B cell (primary cell): Measurements from ENCODE around the gene ADAP1. TPM values are rescaled to one million over a fixed set of nuclear protein-coding genes. Genes with fewer than 3 reads are reported as not detected.

Source experiments
- ATAC-seq: fragments of 200-7000 bp; cut with Tn5 transposase; one replicate; pipeline ENCODE4 v1.10.0; 2021; ENCODE audit warnings: low read depth, mild to moderate bottlenecking, moderate number of reproducible peaks, moderate library complexity
- CTCF ChIA-PET: fragments of 350-600 bp; sonication (Branson Sonifier 250); formaldehyde crosslinking; loops from one replicate; lab custom pipeline; 2021; ENCODE audit warnings: antibody characterized with exemption, inconsistent platforms; lab: Charles Lee
- POLR2A ChIA-PET: fragments of 350-600 bp; sonication (Branson Sonifier 250); formaldehyde crosslinking; loops from one replicate; lab custom pipeline; 2021; ENCODE audit warnings: antibody characterized with exemption; lab: Charles Lee
- DNase-seq: peaks from one replicate; pipeline ENCODE4 v3.0.0; 2013
- H2AFZ ChIP-seq: 2 replicates; pipeline ENCODE4 v1.6.1; 2012; ENCODE audit warnings: mild to moderate bottlenecking, low read depth, low read length; ENCODE audit not compliant: insufficient read depth, poor library complexity, severe bottlenecking
- H3K27ac ChIP-seq, 2 donors: 1 replicate in 1 of 2; 2 replicates in 1 of 2; pipeline ENCODE4 v1.5.1; 2012 to 2013; ENCODE audit warnings: low read length in 2 of 2, mild to moderate bottlenecking in 2 of 2, moderate library complexity in 1 of 2
- H3K27me3 ChIP-seq, 4 experiments: fragments of 200-600 bp in 1 of 4; sonication (generic) in 1 of 4; replicated peaks in 1 of 4; 1 replicate in 2 of 4; 2 replicates in 2 of 4; pipeline versions ENCODE4 v1.6.1 to v1.7.0; 2013 to 2016; ENCODE audit warnings: low read length in 3 of 4, mild to moderate bottlenecking in 2 of 4, mixed read lengths in 1 of 4, moderate library complexity in 1 of 4; ENCODE audit not compliant: insufficient read depth in 4 of 4, control insufficient read depth in 3 of 4; ENCODE audit errors: control extremely low read depth in 1 of 4
- H3K36me3 ChIP-seq, 2 experiments: replicated peaks in 1 of 2; 1 replicate in 1 of 2; 2 replicates in 1 of 2; pipeline versions ENCODE4 v1.6.1 to v1.7.1; 2013; ENCODE audit warnings: low read length in 1 of 2; ENCODE audit not compliant: insufficient read depth in 2 of 2, control insufficient read depth in 1 of 2; ENCODE audit errors: control extremely low read depth in 1 of 2, extremely low read depth in 1 of 2
- H3K4me1 ChIP-seq, 2 donors: fragments of 200-600 bp in 1 of 2; sonication (generic) in 1 of 2; 1 replicate in 1 of 2; 2 replicates in 1 of 2; pipeline versions ENCODE4 v1.5.1 to v1.6.1; 2013 to 2017; ENCODE audit warnings: low read length in 2 of 2; ENCODE audit not compliant: control insufficient read depth in 2 of 2, insufficient read depth in 2 of 2
- H3K4me2 ChIP-seq: replicated peaks from 2 replicates; pipeline ENCODE3; 2012; ENCODE audit warnings: mild to moderate bottlenecking, low read depth, low read length; ENCODE audit not compliant: poor library complexity, severe bottlenecking
- H3K4me3 ChIP-seq, 5 experiments: fragments of 200-600 bp in 1 of 5; sonication (generic) in 1 of 5; 1 replicate in 3 of 5; 2 replicates in 2 of 5; pipeline versions ENCODE4 v1.5.1 to v1.7.0; 2011 to 2016; ENCODE audit warnings: low read length in 4 of 5, mild to moderate bottlenecking in 4 of 5, low read depth in 2 of 5, control low read depth in 1 of 5, moderate library complexity in 1 of 5; ENCODE audit not compliant: insufficient read depth in 1 of 5; ENCODE audit errors: control extremely low read depth in 1 of 5, extremely low read depth in 1 of 5
- H3K79me2 ChIP-seq: fragments of 200-600 bp; sonication (generic); one replicate; pipeline ENCODE4 v1.6.0; 2016; ENCODE audit warnings: low read length; ENCODE audit not compliant: control insufficient read depth, insufficient read depth
- H3K9ac ChIP-seq: fragments of 200-600 bp; sonication (generic); 2 replicates; pipeline ENCODE4 v1.6.1; 2017; ENCODE audit warnings: mild to moderate bottlenecking, low read length, moderate library complexity
- H3K9me3 ChIP-seq, 3 donors: one replicate each; pipeline versions ENCODE4 v1.6.1 to v1.7.1; 2013; ENCODE audit warnings: low read length in 2 of 3; ENCODE audit not compliant: control insufficient read depth in 2 of 3, insufficient read depth in 1 of 3; ENCODE audit errors: control extremely low read depth in 1 of 3
- H4K20me1 ChIP-seq: 2 replicates; pipeline ENCODE4 v1.6.0; 2012; ENCODE audit warnings: mild to moderate bottlenecking, low read length; ENCODE audit not compliant: insufficient read depth, control insufficient read depth, poor library complexity, severe bottlenecking
- H3K27ac Mint-ChIP-seq: one replicate; pipeline ENCODE4 v1.8.0; 2021; ENCODE audit warnings: mixed read lengths
- H3K27me3 Mint-ChIP-seq: one replicate; pipeline ENCODE4 v1.8.0; 2021; ENCODE audit warnings: mixed read lengths
- H3K4me1 Mint-ChIP-seq: one replicate; pipeline ENCODE4 v1.8.0; 2021; ENCODE audit warnings: mixed read lengths
- H3K4me3 Mint-ChIP-seq: one replicate; pipeline ENCODE4 v1.8.0; 2021; ENCODE audit warnings: mixed read lengths
- H3K9me3 Mint-ChIP-seq: one replicate; pipeline ENCODE4 v1.8.0; 2022; ENCODE audit warnings: mixed read lengths; ENCODE audit not compliant: insufficient read depth
- EZH2 ChIP-seq: IDR thresholded peaks from 2 replicates; pipeline ENCODE4 v1.6.1; 2012; ENCODE audit warnings: borderline replicate concordance, low read depth, mild to moderate bottlenecking, moderate library complexity, low read length; ENCODE audit not compliant: insufficient read depth, poor library complexity, severe bottlenecking
- WGBS: methylation state at CpG from one replicate; pipeline ENCODE4 v1.1.5; 2013; ENCODE audit warnings: missing lambda C conversion rate; ENCODE audit not compliant: insufficient coverage; 5-methylcytosine and 5-hydroxymethylcytosine counted together
- intact Hi-C: fragments of 100-400 bp; cut with micrococcal nuclease; formaldehyde crosslinking; loops from one replicate; pipeline ENCODE4 v1.10.0; 2022
- polyA plus RNA-seq: library from polyadenylated mRNA; depleted of rRNA; stranded (reverse); fragments of >200 nt; gene quantifications from 2 replicates; pipeline ENCODE4 v1.2.3, GENCODE V29; 2012
- total RNA-seq, 2 donors: library from RNA; stranded (reverse); fragments of 120-200 nt in 1 of 2; gene quantifications; 1 replicate in 1 of 2; 2 replicates in 1 of 2; pipeline versions ENCODE4 v1.2.3 to v1.2.4, GENCODE V29; 2013 to 2022
- TF ChIP-seq, protein P1 (sequence below): fragments of 200-600 bp; IDR thresholded peaks from one replicate; pipeline ENCODE4 v1.8.0; 2022; ENCODE audit warnings: antibody characterized with exemption, mild to moderate bottlenecking

The ADAP1 gene
- total and polyA plus RNA-seq, 2 donors (not counting 1 experiment from before 2014, with no cell fraction given) = 10.8 to 12.9 TPM

DNA sequence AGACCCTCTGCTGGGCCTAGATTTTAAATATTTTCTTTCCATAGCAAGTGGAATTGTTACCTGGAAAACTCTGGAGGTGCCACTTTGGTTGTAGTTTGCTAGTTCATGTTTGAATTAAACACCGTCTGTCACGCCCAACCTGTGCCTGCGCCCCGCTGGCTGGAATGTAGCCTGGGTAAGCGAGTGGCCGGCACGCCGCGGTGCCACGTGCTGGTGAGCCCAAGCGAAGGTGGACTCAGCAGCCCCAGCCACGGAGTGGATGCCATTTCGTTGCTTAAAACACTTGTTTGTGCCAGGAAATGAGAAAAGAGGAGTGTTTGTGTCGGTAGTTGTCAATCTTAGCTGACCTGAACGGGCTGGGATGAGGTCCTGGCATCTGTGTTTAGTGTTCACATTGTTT, 75.4 kb downstream of the ADAP1 start:
- H3K4me3 Mint-ChIP-seq = peak overlapping the region; percentile 67
- H2AFZ ChIP-seq = no peak overlapping the region
- peaks cover 12 to 24% of the 10 kb centered on the region in 2 donors for H3K4me1 ChIP-seq
- peaks cover 37% of the 10 kb centered on the region for H3K4me1 Mint-ChIP-seq
- no peak overlapping the region for H3K4me2 ChIP-seq
- peaks cover 63% of the 10 kb centered on the region for H4K20me1 ChIP-seq
- H3K27ac ChIP-seq = no peak overlapping the region
- no peak for ATAC-seq
- no peak for DNase-seq
- H3K9me3 ChIP-seq = peaks cover 0 to 15% (median 0%) of the 10 kb centered on the region in 3 donors
- peaks cover 71% of the 10 kb centered on the region for H3K79me2 ChIP-seq
- H3K9ac ChIP-seq = no peak overlapping the region
- ChIA-PET CTCF (interaction anchor here (0.6 to 1.1 kb wide), 3 partner anchors 92 to 298 kb away, joined by 3 read pairs; partner anchors contain the start of gene COX19), POLR2A (no interaction called here)
- no peaks in the 10 kb centered on the region for H3K27me3 ChIP-seq
- intact Hi-C loops = loop anchor here (5.0 kb wide), 1 partner anchor 263 kb away; no protein-coding TSS in a partner anchor
- no peaks in the 10 kb centered on the region for H3K27me3 Mint-ChIP-seq
- no peaks in the 10 kb centered on the region for H3K9me3 Mint-ChIP-seq
- WGBS = 98% methylated on average over 15 of the region's 15 CpGs
- no peak overlapping the region for H3K4me3 ChIP-seq
- TF ChIP-seq, protein P1, sequence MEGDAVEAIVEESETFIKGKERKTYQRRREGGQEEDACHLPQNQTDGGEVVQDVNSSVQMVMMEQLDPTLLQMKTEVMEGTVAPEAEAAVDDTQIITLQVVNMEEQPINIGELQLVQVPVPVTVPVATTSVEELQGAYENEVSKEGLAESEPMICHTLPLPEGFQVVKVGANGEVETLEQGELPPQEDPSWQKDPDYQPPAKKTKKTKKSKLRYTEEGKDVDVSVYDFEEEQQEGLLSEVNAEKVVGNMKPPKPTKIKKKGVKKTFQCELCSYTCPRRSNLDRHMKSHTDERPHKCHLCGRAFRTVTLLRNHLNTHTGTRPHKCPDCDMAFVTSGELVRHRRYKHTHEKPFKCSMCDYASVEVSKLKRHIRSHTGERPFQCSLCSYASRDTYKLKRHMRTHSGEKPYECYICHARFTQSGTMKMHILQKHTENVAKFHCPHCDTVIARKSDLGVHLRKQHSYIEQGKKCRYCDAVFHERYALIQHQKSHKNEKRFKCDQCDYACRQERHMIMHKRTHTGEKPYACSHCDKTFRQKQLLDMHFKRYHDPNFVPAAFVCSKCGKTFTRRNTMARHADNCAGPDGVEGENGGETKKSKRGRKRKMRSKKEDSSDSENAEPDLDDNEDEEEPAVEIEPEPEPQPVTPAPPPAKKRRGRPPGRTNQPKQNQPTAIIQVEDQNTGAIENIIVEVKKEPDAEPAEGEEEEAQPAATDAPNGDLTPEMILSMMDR = no peak
- H3K27ac Mint-ChIP-seq = peak overlapping the region; percentile 73
- H3K36me3 ChIP-seq = peaks cover 1 to 9% of the 10 kb centered on the region in 2 experiments

DNA sequence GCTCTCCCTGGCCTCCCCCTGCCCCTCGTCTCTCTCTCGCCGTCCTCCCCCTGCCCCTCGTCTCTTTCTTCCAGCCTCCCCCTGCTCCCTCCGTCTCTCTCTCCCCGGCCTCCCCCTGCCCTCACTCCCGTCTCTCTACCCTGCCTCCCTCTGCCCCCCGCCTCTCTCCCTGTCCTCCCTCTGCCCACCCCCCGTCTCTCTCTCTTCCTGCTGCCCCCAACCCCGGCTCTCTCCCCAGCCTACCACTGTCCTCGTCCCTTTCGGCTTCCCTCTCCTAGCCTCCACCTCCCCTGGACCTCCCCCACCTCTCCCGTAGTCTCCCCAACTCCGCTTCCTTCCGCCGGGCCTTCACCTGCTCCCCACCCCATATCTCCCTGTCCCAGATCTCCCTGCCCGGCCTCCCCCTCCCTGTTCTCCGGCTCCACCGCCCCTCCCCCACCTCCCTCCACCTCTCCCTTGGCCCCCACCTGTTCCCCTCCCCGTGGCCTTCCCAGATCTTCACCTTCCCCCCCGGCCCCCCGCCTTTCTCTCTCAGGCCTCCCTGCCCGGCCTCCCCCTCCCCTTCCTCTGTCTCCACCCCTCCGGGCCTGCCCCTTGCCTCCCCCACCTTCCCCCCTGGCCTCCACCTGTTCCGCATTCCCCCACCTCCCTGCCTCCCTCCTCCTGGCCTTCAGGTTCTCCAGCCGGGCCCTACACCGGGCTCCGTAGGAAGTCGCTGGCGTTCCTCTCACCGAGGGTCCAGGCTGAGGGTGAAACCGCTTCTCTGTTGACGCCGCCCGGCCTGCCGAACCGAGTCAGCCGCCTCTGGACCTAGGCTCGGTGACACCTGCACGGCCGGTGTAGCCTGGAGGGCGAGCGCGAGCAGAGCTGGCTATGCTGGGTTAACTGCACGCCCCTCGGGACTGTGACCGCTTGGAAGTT, 76.9 kb downstream of the ADAP1 start:
- WGBS = 25% methylated on average over 33 of the region's 47 CpGs
- Histone ChIP-seq H4K20me1 (peaks cover 47% of the 10 kb centered on the region), H3K9ac (peak overlapping the region; percentile 90), H2AFZ (peak overlapping the region; percentile 86), H3K27ac (peak overlapping the region; percentile 80 to 93), H3K4me2 (peak overlapping the region; percentile 98), H3K4me1 (peaks cover 21 to 35% of the 10 kb centered on the region in 2 donors), H3K27me3 (no peaks in the 10 kb centered on the region), H3K79me2 (peaks cover 56% of the 10 kb centered on the region), H3K36me3 (peaks cover 1 to 13% of the 10 kb centered on the region in 2 experiments), H3K4me3 (peak overlapping the region in 4 of 5 experiments; percentile 71 to 97 (median 88)), H3K9me3 (peaks cover 0 to 11% (median 0%) of the 10 kb centered on the region in 3 donors)
- DNase-seq = peak; percentile 32
- intact Hi-C loops = loop anchor here (2.0 to 5.0 kb wide), 2 partner anchors 77 to 265 kb away; partner anchors contain the start of gene ADAP1
- H3K9me3 Mint-ChIP-seq = no peaks in the 10 kb centered on the region
- ChIA-PET CTCF (interaction anchor here (8.7 kb wide), 1 partner anchor 91 kb away, joined by 113 read pairs; no protein-coding TSS in a partner anchor), POLR2A (interaction anchor here (0.5 kb wide), 1 partner anchor 33 kb away, joined by 4 read pairs; no protein-coding TSS in a partner anchor)
- TF ChIP-seq EZH2 = no peak
- TF ChIP-seq, protein P1 = no peak
- no peak for ATAC-seq
- H3K4me3 Mint-ChIP-seq = peak overlapping the region; percentile 83
- peak overlapping the region; percentile 90 for H3K27ac Mint-ChIP-seq
- no peaks in the 10 kb centered on the region for H3K27me3 Mint-ChIP-seq
- peaks cover 42% of the 10 kb centered on the region for H3K4me1 Mint-ChIP-seq
